Suprapubic skin (tissue), 4 donors: Measurements from ENCODE around the gene MTMR3.
"Not testable (repeated sequence)": the region's sequence is repeated elsewhere in the genome, so short reads cannot be mapped to it uniquely, and the experiment has no call there.

Source experiments
- CTCF ChIP-seq, 2 donors: fragments of 200-600 bp in 1 of 2; fragments of 450-650 bp in 1 of 2; sonication (generic) in 1 of 2; IDR thresholded peaks; one replicate each; pipeline ENCODE4 v1.5.1; 2016 to 2019; ENCODE audit warnings: antibody characterized with exemption in 2 of 2, mild to moderate bottlenecking in 1 of 2, moderate library complexity in 1 of 2
- EP300 ChIP-seq: sonication (generic); formaldehyde crosslinking; IDR thresholded peaks from one replicate; pipeline ENCODE4 v1.6.1; 2017; ENCODE audit warnings: antibody characterized with exemption
- POLR2A ChIP-seq, 2 donors: fragments of 450-650 bp; IDR thresholded peaks; one replicate each; pipeline ENCODE4 v1.6.1; 2017; ENCODE audit warnings: antibody characterized with exemption in 2 of 2, mild to moderate bottlenecking in 2 of 2, moderate library complexity in 2 of 2
- POLR2AphosphoS5 ChIP-seq, 3 donors: sonication (generic); formaldehyde crosslinking; IDR thresholded peaks; one replicate each; pipeline ENCODE4 v1.6.1; 2017; ENCODE audit warnings: antibody characterized with exemption in 3 of 3

- not testable (repeated sequence) for TF ChIP-seq CTCF (IDR thresholded peaks at IDR 0.05); POLR2A (IDR thresholded peaks at IDR 0.05); POLR2AphosphoS5 (IDR thresholded peaks at IDR 0.05); EP300
Measured at GRCh38 chr22:30061094-30061493, 178.1 kb downstream of the MTMR3 start.
